GM10266 (cell line): ENCODE measurements around the gene IBA57.
"Not testable (repeated sequence)": the region's sequence is repeated elsewhere in the genome, so short reads cannot be mapped to it uniquely, and the experiment has no call there.

Experiments used
- DNase-seq: peaks from one replicate; pipeline ENCODE4 v3.0.0; 2012; ENCODE audit errors: extremely low spot score
- TF ChIP-seq, protein P1 (sequence below): IDR thresholded peaks from 2 replicates; pipeline ENCODE4 v1.5.1; 2012; ENCODE audit warnings: mild to moderate bottlenecking, low read depth; ENCODE audit not compliant: control insufficient read depth, insufficient read depth; ENCODE audit errors: missing control alignments

Gene IBA57

DNA sequence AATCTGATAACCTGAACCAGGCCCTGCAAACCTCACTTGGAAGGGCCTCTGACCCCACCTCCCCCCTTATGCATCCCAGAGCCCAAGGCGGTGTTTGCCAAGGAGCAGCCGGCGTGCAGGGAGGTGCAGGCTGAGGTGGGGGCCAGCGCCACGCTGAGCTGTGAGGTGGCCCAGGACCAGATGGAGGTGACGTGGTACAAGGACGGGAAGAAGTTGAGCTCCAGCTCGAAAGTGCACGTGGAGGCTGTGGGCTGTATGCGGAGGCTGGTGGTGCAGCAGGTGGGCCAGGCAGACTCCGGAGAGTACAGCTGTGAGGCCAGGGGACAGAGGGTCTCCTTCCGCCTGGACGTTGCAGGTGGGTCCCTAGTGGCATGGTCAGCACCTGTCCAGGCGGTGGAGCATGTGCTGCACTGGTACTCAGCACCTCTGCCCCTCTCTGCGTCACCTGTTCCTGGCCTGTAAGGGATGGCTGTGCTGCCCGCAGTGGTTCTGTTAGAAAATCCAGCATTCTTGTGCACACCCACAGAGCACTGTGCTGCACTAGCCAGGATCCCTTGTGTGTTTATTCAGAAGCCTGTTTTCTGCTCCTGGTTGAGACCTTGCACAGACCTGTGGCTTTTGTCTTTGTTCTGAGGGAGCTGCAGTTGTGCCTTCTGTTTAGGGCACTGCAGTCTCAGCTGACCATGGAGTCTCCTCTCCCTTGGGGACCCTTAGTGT is 53.8 kb downstream of the IBA57 start:
- TF ChIP-seq, protein P1, sequence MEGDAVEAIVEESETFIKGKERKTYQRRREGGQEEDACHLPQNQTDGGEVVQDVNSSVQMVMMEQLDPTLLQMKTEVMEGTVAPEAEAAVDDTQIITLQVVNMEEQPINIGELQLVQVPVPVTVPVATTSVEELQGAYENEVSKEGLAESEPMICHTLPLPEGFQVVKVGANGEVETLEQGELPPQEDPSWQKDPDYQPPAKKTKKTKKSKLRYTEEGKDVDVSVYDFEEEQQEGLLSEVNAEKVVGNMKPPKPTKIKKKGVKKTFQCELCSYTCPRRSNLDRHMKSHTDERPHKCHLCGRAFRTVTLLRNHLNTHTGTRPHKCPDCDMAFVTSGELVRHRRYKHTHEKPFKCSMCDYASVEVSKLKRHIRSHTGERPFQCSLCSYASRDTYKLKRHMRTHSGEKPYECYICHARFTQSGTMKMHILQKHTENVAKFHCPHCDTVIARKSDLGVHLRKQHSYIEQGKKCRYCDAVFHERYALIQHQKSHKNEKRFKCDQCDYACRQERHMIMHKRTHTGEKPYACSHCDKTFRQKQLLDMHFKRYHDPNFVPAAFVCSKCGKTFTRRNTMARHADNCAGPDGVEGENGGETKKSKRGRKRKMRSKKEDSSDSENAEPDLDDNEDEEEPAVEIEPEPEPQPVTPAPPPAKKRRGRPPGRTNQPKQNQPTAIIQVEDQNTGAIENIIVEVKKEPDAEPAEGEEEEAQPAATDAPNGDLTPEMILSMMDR: no peak
- DNase-seq: no peak

GRCh38 chr1:228219962-228220780 is 54.6 kb downstream of the IBA57 start:
- TF ChIP-seq, protein P1: no peak
- no peak for DNase-seq

DNA sequence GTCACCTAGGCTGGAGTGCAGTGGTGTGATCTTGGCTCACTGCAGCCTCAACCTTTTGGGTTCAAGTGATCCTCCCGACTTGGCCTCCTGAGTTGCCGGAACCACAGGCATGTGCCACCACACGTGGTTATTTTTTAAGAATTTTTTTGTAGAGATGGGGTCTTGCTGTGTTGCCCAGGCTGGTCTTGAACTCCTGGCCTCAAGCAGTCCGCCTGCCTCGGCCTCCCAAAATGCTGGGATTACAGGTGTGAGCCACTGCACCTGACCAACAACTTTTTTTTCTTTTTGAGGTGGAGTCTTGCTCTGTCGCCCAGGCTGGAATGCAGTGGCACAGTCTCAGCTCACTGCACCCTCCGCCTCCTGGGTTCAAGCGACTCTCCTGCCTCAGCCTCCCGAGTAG is 55.5 kb downstream of the IBA57 start:
- not testable (repeated sequence) for DNase-seq

GRCh38 chr1:228222548-228222947 is 56.9 kb downstream of the IBA57 start:
- no peak for DNase-seq
- TF ChIP-seq, protein P1: no peak

GRCh38 chr1:228224198-228225164 is 58.9 kb downstream of the IBA57 start:
- TF ChIP-seq, protein P1: no peak

GRCh38 chr1:228225165-228225710 is 59.6 kb downstream of the IBA57 start:
- TF ChIP-seq, protein P1: no peak
- no peak for DNase-seq

More at GRCh38 chr1:228224198-228225164, 58.9 kb downstream of the IBA57 start:
- no peak for DNase-seq

- DNase-seq: no peak
- TF ChIP-seq, protein P1: no peak
Measured at GRCh38 chr1:228225740-228226139, 60.1 kb downstream of the IBA57 start.
